Measurements from ENCODE around the gene FAM120AOS. TPM values are rescaled to one million over a fixed set of nuclear protein-coding genes. Genes with fewer than 3 reads are reported as not detected.
A peak's percentile ranks its signal among the peaks of the same experiment; 100 is the strongest.

The FAM120AOS gene
- total RNA-seq, 1 experiment from 2014 or later: 31.2 TPM

DNA sequence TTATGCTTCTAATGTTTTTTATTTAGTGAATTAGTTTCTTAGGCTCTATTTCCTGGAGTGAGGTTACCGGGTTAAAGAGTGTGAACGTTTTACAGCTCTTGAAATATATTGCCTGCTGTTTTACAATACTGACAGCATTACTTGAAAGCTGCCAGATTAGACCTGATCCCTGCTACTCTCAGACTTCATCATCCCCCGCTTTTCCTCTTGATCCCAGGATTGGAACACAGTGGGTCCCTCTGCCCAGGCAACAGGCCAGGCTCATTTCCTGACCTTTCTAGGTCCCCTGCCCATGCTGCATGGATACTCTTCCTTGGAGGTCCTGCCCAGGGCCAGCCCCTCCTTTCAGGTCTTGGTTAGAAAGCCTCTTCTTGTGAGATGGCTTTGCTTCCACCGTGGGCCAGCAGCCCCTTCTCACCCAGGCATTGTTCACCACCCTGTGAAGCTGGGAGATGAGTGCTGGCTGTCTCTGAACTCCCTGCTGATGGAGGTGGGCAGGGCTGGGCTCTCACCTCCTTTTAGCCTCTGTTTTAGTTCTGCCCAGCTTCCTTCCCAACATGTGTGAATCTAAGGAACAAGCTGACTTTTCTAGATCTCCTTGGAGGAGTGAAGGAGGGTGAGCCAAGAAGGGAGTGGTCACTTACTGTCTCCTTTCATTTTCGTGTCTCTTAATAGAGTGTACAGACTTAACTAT is 15.5 kb upstream of the FAM120AOS start:
- peaks cover 16% of the 10 kb centered on the region; the same call in 1 of the 2 replicates for H4K20me1 ChIP-seq (ENCODE audit: insufficient read depth)
- RAD21 ChIA-PET (ENCODE audit: low non-redundant PET in 1 of 2, low total read pairs in 2 of 2, uncharacterized antibody in 2 of 2, unreplicated experiment in 2 of 2): no interaction called here

DNA sequence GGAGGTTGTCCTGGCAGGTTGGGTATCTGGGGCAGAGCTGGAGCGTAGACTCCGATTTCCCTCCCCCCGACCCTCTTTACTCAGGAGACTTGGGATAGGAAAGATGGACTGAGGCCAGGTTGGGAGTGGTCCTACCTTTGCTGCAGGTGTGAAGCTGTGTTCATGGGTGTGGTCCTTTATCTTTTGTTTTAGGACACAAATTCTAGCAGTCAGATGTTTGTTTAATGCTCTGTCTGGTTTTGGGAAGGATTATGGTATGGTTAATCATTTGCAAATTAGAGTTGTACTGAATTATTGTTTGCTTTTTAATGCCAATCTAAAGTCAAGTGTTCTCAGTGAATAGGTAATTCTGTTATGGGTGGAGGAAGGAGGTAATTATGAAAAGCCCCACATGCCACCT is 14.1 kb upstream of the FAM120AOS start:
- BruUV-seq (replicated peaks): no TSS peak
- intact Hi-C loops (cut with micrococcal nuclease): no loop called here
- TF ChIP-seq EZH2 (IDR thresholded peaks at IDR 0.05) (no peak), ZNF274 (IDR thresholded peaks at IDR 0.05; ENCODE audit: low read depth, low read length) (no peak), RAD21 (IDR thresholded peaks at IDR 0.05; ENCODE audit: low read depth) (no peak), YY1 (IDR thresholded peaks at IDR 0.05; ENCODE audit: extremely low read depth, insufficient replicate concordance, low read depth, low read length) (no peak), JUND (IDR thresholded peaks at IDR 0.05) (no peak), SP1 (IDR thresholded peaks at IDR 0.05; ENCODE audit: low read depth) (no peak), ELF1 (IDR thresholded peaks at IDR 0.05; ENCODE audit: borderline replicate concordance, low read depth) (no peak)
- TF ChIP-seq, protein P1, sequence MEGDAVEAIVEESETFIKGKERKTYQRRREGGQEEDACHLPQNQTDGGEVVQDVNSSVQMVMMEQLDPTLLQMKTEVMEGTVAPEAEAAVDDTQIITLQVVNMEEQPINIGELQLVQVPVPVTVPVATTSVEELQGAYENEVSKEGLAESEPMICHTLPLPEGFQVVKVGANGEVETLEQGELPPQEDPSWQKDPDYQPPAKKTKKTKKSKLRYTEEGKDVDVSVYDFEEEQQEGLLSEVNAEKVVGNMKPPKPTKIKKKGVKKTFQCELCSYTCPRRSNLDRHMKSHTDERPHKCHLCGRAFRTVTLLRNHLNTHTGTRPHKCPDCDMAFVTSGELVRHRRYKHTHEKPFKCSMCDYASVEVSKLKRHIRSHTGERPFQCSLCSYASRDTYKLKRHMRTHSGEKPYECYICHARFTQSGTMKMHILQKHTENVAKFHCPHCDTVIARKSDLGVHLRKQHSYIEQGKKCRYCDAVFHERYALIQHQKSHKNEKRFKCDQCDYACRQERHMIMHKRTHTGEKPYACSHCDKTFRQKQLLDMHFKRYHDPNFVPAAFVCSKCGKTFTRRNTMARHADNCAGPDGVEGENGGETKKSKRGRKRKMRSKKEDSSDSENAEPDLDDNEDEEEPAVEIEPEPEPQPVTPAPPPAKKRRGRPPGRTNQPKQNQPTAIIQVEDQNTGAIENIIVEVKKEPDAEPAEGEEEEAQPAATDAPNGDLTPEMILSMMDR (IDR thresholded peaks at IDR 0.05 in 2 of 3, conservative IDR thresholded peaks at IDR 0.05 in 1 of 3; ENCODE audit: borderline replicate concordance in 1 of 3, insufficient read depth in 1 of 3, low read depth in 2 of 3, low read length in 2 of 3): no peak
- TF ChIP-seq, protein P2, sequence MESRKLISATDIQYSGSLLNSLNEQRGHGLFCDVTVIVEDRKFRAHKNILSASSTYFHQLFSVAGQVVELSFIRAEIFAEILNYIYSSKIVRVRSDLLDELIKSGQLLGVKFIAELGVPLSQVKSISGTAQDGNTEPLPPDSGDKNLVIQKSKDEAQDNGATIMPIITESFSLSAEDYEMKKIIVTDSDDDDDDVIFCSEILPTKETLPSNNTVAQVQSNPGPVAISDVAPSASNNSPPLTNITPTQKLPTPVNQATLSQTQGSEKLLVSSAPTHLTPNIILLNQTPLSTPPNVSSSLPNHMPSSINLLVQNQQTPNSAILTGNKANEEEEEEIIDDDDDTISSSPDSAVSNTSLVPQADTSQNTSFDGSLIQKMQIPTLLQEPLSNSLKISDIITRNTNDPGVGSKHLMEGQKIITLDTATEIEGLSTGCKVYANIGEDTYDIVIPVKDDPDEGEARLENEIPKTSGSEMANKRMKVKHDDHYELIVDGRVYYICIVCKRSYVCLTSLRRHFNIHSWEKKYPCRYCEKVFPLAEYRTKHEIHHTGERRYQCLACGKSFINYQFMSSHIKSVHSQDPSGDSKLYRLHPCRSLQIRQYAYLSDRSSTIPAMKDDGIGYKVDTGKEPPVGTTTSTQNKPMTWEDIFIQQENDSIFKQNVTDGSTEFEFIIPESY (IDR thresholded peaks at IDR 0.05; ENCODE audit: extremely low read depth, insufficient replicate concordance, low read length): no peak

More for the DNA sequence above, 15.5 kb upstream of the FAM120AOS start:
- BruUV-seq (replicated peaks): no TSS peak
- no peak for ATAC-seq
- H3K79me2 ChIP-seq (ENCODE audit: insufficient read depth, low read length): peaks cover 100% of the 10 kb centered on the region
- H2AFZ ChIP-seq (ENCODE audit: low read depth, low read length, poor library complexity, severe bottlenecking): no peak overlapping the region
- CTCF ChIA-PET: no interaction called here
- no peak overlapping the region for H3K27ac ChIP-seq (ENCODE audit: low read depth, low read length)
- intact Hi-C loops (cut with micrococcal nuclease): no loop called here
- no peaks in the 10 kb centered on the region for H3K9me3 ChIP-seq (ENCODE audit: control insufficient read depth in 1 of 2, insufficient read depth in 1 of 2, low read depth in 1 of 2, low read length in 2 of 2)
- H3K27me3 ChIP-seq (ENCODE audit: insufficient read depth, low read length): no peaks in the 10 kb centered on the region
- H3K36me3 ChIP-seq (ENCODE audit: control insufficient read depth in 1 of 2, insufficient read depth in 2 of 2, low read length in 2 of 2): peaks cover 0 to 8% of the 10 kb centered on the region in 2 experiments; a peak in 1 of 4 replicates
- H3K9ac ChIP-seq (ENCODE audit: low read length): no peak overlapping the region
- POLR2A ChIA-PET: no interaction called here
- no peak overlapping the region for H3K4me3 ChIP-seq (replicated peaks in 1 of 2; ENCODE audit: low read depth in 1 of 2, low read length in 2 of 2)
- DNase-seq (ENCODE audit: low read depth, low spot score): no peak
- TF ChIP-seq ZFX (IDR thresholded peaks at IDR 0.05) (no peak), SIN3A (IDR thresholded peaks at IDR 0.05; ENCODE audit: low read depth) (no peak), EZH2phosphoT487 (IDR thresholded peaks at IDR 0.05; ENCODE audit: borderline replicate concordance) (no peak), CEBPB (IDR thresholded peaks at IDR 0.05; ENCODE audit: low read depth) (no peak), SRF (IDR thresholded peaks at IDR 0.05; ENCODE audit: low read depth) (no peak), CBX3 (IDR thresholded peaks at IDR 0.05; ENCODE audit: low read depth) (no peak), JUND (IDR thresholded peaks at IDR 0.05) (no peak), POLR2AphosphoS5 (IDR thresholded peaks at IDR 0.05; ENCODE audit: low read depth, low read length) (no peak)
- TF ChIP-seq, protein P3, sequence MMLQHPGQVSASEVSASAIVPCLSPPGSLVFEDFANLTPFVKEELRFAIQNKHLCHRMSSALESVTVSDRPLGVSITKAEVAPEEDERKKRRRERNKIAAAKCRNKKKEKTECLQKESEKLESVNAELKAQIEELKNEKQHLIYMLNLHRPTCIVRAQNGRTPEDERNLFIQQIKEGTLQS (IDR thresholded peaks at IDR 0.05): no peak
- no peaks in the 10 kb centered on the region for H3K9me2 ChIP-seq (ENCODE audit: insufficient read depth)
- peaks cover 12 to 20% of the 10 kb centered on the region in 2 experiments for H3K4me1 ChIP-seq (ENCODE audit: control insufficient read depth in 1 of 2, insufficient read depth in 2 of 2, low read length in 2 of 2)
- no peak overlapping the region for H3K4me2 ChIP-seq (ENCODE audit: low read length)

More for the DNA sequence above, 14.1 kb upstream of the FAM120AOS start:
- Histone ChIP-seq H3K27ac (ENCODE audit: low read depth, low read length) (no peak overlapping the region), H3K4me1 (ENCODE audit: control insufficient read depth in 1 of 2, insufficient read depth in 2 of 2, low read length in 2 of 2) (peaks cover 12 to 20% of the 10 kb centered on the region in 2 experiments), H3K36me3 (ENCODE audit: control insufficient read depth in 1 of 2, insufficient read depth in 2 of 2, low read length in 2 of 2) (peaks cover 0 to 8% of the 10 kb centered on the region in 2 experiments; a peak in 1 of 4 replicates), H3K4me3 (replicated peaks in 1 of 2; ENCODE audit: low read depth in 1 of 2, low read length in 2 of 2) (no peak overlapping the region), H2AFZ (ENCODE audit: low read depth, low read length, poor library complexity, severe bottlenecking) (no peak overlapping the region), H3K9ac (ENCODE audit: low read length) (no peak overlapping the region), H4K20me1 (ENCODE audit: insufficient read depth) (peaks cover 29% of the 10 kb centered on the region; the same call in 1 of the 2 replicates), H3K79me2 (ENCODE audit: insufficient read depth, low read length) (peaks cover 100% of the 10 kb centered on the region), H3K9me2 (ENCODE audit: insufficient read depth) (no peaks in the 10 kb centered on the region), H3K27me3 (ENCODE audit: insufficient read depth, low read length) (no peaks in the 10 kb centered on the region), H3K9me3 (ENCODE audit: control insufficient read depth in 1 of 2, insufficient read depth in 1 of 2, low read depth in 1 of 2, low read length in 2 of 2) (no peaks in the 10 kb centered on the region), H3K4me2 (ENCODE audit: low read length) (0 out of 2 replicates have a peak overlapping the region, but pooled peaks have one; percentile 12)
- CTCF ChIA-PET: no interaction called here
- RAD21 ChIA-PET (ENCODE audit: low non-redundant PET in 1 of 2, low total read pairs in 2 of 2, uncharacterized antibody in 2 of 2, unreplicated experiment in 2 of 2): no interaction called here
- DNase-seq (ENCODE audit: low read depth, low spot score) (no peak), ATAC-seq (no peak)
- POLR2A ChIA-PET: no interaction called here

All from HCT116 (cell line).